ENCODE data around the gene TMEM225B. TPM values are rescaled to one million over a fixed set of nuclear protein-coding genes. Genes with fewer than 3 reads are reported as not detected.
"Not testable (repeated sequence)": the region's sequence is repeated elsewhere in the genome, so short reads cannot be mapped to it uniquely, and the experiment has no call there.

TMEM225B gene
- polyA plus RNA-seq, 3 donors = 0.49 to 1.1 (median 0.52) TPM

DNA sequence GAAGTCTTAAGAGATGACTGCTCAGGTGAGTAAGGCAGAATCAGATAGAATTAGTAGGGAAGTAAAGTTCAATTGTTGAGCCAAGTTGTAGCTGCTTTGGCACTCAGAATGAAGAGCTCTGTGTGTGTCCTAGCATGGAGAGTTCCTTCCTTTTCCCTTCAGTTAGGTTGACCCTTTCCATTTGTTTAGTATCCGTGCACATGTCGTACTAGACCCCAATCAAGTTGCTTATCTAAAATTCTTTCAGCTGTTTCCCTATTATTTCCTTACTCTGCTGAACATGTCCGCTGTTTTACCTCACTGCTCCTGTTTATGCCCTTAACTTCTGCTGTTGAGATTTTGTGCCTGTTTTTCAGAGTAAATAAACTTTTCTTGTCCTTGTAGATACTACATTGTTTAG lies 26.3 kb upstream of the TMEM225B start:
- WGBS, 3 donors = 97 to 98% (median 98%) methylated on average over 3 of the region's 3 CpGs
- no peak overlapping the region for H3K27ac ChIP-seq (ENCODE audit: low read depth, low read length)

DNA sequence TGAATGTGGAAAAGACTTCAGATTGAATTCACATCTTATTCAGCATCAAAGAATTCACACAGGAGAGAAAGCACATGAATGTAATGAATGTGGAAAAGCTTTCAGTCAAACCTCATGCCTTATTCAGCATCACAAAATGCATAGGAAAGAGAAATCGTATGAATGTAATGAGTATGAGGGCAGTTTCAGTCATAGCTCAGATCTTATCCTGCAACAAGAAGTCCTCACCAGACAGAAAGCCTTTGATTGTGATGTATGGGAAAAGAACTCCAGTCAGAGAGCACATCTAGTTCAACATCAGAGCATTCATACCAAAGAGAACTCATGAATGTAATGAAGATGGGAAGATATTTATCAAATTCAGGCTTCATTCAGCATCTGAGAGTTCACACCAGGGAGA lies 24.8 kb upstream of the TMEM225B start:
- WGBS, 3 donors = 94 to 97% (median 94%) methylated on average over 1 of the region's 1 CpG
- H3K27ac ChIP-seq (ENCODE audit: low read depth, low read length) = no peak overlapping the region

DNA sequence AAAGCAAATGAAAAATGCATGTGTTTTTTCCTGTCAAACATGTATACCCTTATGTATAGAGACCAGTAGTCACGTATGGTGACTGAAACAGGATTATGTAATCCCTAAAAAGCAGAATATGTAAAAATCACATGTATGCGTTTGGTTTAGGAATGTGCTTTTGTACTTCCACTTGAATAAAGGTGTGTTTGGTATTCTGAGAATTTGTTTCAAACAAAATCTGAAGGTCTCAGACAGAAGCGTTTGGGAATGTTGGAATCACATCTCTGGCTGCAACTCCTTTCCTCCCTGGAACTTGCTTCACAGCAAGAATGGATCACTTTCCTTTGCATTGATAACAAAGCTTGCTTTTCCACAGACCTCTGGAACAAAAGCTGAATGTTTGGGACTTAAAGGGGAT lies 21.8 kb upstream of the TMEM225B start:
- no peak overlapping the region for H3K27ac ChIP-seq (ENCODE audit: low read depth, low read length)
- WGBS, 3 donors = 62 to 72% (median 70%) methylated on average over 3 of the region's 3 CpGs

DNA sequence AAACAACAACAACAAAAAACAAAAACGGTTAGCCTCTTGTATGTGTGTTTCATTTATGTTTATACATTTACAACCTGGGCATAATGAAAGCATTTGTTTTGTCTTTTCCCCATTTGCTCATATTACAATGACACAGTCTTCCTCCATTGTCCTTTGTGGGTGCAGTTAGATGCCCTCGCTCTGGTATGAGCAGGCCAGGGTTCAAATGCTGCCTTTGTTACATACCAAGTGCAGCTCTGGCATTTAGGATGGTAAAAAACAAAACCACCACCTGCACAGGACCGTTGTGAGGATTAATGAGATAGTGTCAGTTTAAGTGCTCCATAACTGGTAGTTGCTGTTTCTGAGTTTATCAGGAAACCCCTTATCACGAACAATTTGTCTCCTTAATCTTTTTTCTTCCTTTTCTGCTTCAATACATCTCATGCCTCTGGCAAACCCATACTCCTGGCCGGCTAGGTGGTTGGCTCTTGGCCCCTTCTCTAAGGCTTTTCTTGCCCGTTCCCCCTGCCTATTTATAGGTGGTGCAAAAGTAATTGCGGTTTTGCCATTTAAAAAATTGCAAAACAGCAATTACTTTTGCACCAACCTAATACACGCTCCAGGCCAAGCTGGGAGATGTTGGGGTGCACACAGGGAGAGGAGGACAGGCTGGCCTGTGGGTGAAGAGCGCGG lies 18.6 kb upstream of the TMEM225B start:
- no peak overlapping the region for H3K27ac ChIP-seq (ENCODE audit: low read depth, low read length)
- 41 to 50% (median 41%) methylated on average over 10 of the region's 10 CpGs for WGBS, 3 donors

DNA sequence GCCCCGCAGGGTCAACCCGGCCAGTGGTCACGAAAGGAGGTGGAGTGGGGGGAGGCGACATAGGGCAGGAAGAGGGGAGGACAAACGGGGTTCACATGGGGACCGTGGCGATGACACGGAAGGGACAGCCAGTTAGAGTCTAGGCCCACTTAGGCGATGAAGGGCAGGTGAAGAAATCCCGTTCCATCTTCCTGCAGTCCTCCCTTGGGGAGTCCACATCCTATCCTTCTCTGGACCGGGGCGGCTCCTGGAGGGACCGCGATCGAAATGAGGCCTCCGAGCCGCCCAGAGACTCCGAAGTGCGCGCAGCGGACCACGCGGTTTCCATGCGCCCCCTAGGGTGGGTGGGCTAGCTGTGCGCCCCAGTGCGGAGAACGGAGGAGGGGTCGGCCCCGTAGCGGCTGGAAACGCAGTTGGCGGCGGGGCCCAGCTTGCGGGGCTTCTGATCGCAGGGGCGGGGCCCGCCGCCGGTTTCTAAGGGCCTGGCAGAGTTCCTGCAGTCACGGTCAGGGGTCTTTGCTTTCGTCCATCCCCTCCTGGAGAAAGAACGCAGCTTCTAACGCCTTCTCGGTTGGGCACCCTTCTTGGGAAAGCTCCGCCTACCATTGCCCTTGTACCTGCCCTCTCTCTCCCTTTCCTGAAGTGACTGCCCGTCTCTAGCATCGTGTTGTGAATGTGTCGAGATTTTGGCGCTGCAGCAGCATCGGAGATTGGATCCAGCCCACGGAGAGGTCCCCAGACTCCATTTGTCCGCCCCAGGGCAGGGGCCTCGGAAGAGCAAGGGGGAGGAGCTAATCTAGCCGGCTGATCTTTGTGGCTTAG lies 17.9 kb upstream of the TMEM225B start:
- WGBS, 3 donors = 1% methylated on average over 54 of the region's 54 CpGs
- H3K27ac ChIP-seq (ENCODE audit: low read depth, low read length) = no peak overlapping the region

DNA sequence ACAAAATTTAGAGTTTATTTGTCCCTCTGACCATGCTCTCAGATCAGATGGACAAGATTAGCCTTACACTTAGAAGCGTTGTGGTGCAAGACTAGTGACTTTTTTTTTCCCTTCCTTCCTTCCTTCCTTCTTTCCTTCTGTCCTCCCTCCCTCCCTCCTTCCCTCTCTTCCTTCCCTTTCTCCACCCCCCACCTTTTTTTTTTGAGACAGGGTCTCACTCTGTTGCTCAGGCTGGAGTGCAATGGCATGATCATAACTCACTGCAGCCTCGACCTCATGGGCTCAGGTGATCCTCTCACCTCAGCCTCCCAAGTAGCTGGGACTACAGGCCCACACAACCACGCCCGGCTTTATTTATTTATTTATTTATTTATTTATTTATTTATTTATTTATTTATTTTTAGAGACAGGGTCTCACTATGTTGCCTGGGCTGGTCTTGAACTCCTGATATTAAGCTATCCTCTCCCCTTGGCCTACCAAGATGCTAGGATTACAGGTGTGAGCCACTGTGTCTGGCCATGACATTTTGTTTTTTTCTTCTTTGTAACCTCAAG lies 17.2 kb upstream of the TMEM225B start:
- WGBS, 3 donors = 55 to 62% (median 59%) methylated on average over 4 of the region's 4 CpGs
- H3K27ac ChIP-seq (ENCODE audit: low read depth, low read length) = not testable (repeated sequence)

DNA sequence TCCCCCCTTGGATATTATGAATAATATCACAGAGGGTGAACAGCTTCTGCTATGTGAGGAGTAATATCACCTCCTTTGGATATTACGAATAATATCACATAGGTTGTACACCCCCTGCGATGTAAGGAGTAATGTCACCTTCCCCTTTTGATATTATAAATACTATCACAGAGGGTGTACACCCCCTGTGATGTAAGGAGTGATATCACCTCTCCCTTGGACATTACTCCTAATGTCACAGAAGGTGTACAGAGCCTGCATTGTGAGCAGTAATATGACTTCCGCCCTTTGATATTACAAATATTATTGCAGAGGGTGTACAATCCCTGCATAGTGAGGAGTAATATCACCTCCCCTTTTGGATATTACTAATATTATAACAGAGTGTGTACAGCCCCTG lies 9.2 kb upstream of the TMEM225B start:
- 79 to 89% (median 82%) methylated on average over 3 of the region's 3 CpGs for WGBS, 3 donors
- H3K27ac ChIP-seq (ENCODE audit: low read depth, low read length) = no peak overlapping the region

DNA sequence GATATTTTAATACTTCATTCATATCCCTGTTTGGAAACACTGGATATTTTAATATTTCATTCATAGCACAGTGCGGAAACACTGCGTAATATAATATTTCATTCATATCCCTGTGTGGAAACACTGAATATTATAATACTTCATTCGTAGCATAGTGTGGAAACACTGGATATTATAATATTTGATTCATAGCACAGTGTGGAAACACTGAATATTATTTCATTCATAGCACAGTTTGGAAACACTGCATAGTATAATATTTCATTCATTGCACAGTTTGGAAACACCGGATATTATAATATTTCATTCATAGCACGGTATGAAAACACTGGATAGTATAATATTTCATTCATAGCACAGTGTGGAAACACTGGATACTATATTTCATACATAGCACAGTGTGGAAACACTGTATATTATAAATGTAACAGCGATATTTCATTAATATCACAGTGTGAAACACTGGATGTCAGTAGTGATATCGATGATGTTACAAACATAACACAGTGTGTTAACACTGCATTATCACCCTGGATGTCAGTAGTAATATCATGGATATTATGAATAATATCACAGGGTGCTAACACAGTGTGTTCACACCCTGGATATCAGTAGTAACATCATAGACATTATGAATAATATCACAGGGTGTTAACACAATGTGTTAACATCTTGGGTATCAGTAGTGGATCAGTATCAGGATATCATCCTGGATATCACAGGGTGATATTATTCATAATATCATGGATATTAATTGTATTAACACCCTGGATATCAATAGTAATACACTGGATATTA lies 2.9 kb upstream of the TMEM225B start:
- no peak overlapping the region for H3K27ac ChIP-seq (ENCODE audit: low read depth, low read length)
- WGBS, 3 donors = 82 to 85% (median 84%) methylated on average over 7 of the region's 7 CpGs

DNA sequence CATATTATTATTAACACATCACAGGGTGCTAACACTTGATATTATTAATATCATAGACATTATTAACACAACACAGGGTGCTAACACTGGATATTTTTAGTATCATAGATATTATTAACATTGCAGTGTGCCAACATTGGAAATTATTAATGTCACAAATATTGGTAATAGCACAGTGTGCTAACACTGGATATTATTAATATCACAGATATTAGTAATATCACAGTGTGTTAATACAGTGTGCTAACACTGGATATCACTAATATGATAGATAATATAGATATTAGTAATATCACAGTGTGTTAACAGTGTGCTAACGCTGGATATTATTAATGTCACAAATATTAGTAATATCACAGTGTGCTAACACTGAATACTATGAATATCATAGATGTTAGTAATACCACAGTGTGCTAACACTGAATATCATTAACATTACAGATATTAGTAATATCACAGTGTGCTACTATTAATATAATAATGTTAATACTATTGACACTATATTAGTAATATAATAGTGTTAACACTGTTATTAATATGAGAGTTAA lies 1.6 kb upstream of the TMEM225B start:
- WGBS, 3 donors = 83 to 86% (median 85%) methylated on average over 1 of the region's 1 CpG
- no peak overlapping the region for H3K27ac ChIP-seq (ENCODE audit: low read depth, low read length)

DNA sequence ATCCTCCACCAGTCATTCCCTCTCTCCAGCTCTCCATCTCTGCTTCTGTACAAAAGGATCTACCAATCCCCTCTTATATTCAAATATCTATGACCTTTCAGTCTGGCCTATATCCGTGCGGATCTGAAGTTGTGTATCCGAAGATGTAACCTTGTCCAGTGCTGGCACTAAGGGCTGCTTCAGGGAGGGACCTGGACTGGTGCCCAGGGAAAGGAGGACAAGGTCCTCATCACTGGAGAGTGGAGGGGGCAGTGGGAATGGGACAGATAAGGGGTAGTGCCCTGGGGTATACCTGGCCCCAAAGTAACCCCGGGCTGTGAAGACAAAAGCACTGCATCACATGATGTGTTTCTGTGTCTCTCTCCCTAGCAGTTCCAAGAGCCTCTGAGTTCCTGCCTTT lies 1.8 kb downstream of the TMEM225B start:
- H3K27ac ChIP-seq (ENCODE audit: low read depth, low read length) = no peak overlapping the region
- 72 to 82% (median 75%) methylated on average over 4 of the region's 4 CpGs for WGBS, 3 donors

DNA sequence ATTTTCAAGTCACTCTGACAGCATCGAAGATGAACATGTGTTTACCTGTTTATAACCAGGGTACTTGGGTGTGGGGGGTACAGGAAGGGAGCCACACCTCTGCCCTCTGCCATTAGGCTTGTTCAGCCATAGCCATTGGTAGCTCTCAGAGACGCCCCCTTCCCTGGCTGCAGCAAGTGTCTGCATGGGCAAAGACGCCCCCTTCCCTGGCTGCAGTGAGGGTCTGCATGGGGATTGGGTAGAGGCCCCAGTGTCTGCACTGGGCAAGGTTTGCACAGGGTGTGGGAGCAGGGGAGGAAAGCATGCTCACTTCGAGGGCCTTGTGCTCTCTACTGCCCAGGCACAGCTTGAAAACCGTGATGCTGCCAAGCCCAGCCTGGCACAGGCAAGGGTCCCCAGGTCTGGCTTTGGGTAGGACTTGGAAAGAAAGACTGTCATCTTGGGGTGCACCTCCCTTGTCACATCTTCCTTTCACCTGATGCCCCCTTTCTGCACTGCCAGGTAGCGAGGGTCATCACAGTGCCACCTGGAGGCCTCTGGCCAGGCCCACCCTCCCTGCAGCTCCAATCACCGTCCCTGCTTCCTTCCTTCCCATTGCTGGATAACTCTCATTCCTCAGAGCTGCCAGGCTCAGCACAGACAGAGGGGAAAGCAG lies 3.7 kb downstream of the TMEM225B start:
- WGBS, 3 donors = 73 to 81% (median 75%) methylated on average over 6 to 7 of the region's 7 CpGs

DNA sequence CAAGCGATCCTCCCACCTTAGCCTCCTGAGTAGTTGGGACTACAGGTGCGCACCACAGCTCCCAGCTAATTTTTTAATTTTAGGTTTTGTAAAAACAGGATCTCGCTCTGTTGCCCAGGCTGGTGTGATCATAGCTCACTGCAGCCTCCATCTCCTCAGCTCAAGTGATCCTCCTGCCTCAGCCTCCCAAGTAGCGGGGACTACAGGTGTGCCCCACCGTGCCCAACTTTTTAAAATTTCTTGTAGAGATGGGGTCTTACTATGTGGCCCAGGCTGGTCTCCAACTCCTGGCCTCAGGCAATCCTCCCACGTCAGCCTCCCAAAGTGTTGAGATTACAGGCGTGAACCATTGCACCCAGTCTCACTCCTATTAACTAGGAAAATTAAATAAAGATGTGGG lies 7.5 kb downstream of the TMEM225B start:
- no peak overlapping the region for H3K27ac ChIP-seq (ENCODE audit: low read depth, low read length)
- WGBS, 3 donors = 91 to 96% (median 95%) methylated on average over 7 of the region's 7 CpGs

More for the DNA sequence above, 3.7 kb downstream of the TMEM225B start:
- no peak overlapping the region for H3K27ac ChIP-seq (ENCODE audit: low read depth, low read length)

DNA sequence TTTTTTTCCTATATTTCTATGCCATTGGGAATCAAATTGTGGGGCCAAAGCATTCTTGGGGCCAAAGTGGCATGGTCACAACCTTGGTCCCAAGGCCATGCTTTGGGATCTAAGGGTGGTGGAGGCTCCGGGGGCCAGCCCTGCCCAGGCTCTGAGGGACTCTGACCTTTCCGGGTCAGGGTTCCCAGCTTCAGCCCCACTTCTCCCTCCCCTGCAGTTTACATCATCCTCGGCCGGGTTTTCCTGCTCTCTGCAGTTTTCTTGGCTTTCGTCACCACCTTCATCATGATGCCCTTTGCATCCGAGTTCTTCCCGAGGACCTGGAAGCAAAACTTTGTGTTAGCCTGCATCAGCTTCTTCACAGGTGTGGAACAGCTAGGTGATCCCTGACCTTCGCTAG lies 8.5 kb downstream of the TMEM225B start:
- H3K27ac ChIP-seq (ENCODE audit: low read depth, low read length) = no peak overlapping the region
- 68 to 77% (median 76%) methylated on average over 8 of the region's 8 CpGs for WGBS, 3 donors

DNA sequence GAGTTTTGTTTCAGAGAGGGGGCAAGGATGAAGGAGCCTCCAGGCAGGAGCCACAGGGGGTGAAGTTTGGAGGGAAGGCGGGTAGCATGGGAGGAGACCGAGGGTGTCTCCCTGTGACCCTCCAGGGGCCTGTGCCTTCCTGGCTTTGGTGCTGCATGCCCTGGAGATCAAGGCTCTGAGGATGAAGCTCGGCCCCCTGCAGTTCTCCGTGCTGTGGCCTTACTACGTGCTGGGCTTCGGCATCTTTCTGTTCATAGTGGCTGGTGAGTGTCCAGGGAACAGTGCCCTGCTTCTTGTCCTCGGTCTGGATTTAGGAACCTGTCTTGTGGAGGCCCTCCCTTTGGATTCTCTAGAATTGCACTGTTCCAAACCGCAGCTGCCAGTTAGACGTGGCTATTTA lies 9.5 kb downstream of the TMEM225B start:
- WGBS, 3 donors = 77 to 83% (median 80%) methylated on average over 9 of the region's 9 CpGs

DNA sequence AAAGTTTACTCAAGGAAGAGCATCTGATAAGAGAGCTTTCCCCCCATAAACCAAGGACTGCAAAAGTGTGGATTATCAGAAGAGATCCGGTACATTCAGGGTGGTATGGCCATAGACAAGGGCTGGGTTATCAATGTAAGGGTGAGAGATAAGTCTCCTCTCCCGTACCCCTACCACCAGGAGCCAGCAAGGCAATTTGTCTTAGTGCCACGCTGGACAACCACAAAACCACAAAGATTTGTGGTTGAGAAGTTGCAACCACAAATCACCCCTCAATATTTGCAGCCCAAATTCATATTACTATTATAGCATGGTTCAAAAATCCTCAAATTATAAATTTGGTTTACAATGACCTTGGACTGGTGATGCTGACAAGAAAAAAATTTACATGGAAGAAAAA lies 16.4 kb downstream of the TMEM225B start:
- WGBS, 3 donors = 56 to 68% (median 62%) methylated on average over 3 of the region's 3 CpGs
- H3K27ac ChIP-seq (ENCODE audit: low read depth, low read length) = no peak overlapping the region

More for the DNA sequence above, 9.5 kb downstream of the TMEM225B start:
- H3K27ac ChIP-seq (ENCODE audit: low read depth, low read length) = no peak overlapping the region

DNA sequence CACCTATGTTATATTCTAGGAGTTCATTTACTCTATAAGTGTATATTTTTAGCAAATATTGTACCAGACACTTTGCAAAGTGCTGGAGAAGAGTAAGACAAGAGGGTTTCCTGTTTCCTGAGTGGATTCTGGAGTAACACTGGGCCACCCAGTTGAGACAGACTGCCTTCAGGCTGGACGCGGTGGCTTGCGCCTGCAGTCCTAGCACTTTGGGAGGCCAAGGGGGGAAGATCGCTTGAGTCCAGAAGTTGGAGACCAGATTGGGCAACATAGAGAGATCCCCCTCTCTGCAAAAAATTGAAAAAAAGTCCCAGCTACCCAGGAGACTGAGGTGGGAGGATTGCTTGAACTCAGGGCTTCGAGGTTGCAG lies 17.9 kb downstream of the TMEM225B start:
- WGBS, 3 donors = 83 to 96% (median 88%) methylated on average over 5 of the region's 5 CpGs
- no peak overlapping the region for H3K27ac ChIP-seq (ENCODE audit: low read depth, low read length)

DNA sequence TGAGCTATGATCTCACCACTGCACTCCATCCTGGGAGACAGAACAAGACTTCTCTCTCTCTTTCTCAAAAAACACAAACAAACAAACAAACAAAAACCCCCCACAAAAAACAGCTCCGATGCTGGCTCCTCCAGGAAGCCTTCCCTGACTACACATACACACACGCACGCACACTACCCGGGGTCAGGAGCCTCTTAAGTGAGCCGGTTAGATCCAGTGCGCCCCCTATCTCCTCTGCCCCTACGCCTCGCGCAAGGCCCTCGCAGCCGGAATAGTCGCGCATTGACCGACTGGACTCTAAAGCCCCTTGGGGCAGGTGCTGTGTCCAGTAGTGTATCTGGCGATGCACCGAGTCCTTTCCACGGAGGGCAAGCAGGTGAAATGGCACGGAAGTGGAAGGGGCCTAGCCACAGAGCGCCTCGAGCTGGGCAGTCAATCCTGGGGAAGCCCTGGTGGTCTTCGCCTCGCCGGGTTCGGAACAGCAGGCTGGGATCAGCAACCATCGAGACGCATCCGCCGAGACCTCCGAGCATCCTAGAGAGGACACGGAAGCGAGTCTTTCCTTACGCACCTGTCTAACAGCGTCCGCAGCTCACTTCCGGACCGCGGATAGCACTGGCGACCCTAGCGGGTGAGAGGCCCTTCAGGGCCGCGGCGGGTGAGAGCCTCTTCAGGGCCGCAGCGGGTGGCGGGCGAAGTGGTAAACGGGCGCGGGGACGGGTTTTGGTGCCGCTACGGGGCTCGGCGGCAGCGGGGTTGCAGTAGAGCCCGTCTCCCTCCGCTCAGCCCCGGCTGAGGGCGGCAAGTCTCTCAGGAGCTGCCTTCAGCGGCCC lies 18.5 kb downstream of the TMEM225B start, which contains the start of gene ZSCAN25:
Gene ZSCAN25, plus strand, starts transcription at position 588 of the 833 bp plus-strand sequence. CDS start 2,661 bp downstream, outside the sequence.
- no peak within 1 kb of the TSS for H3K27ac ChIP-seq (ENCODE audit: low read depth, low read length)
- WGBS, 3 donors = 0 to 1% (median 0%) methylated on average over 59 to 60 of the region's 60 CpGs

Measured in adipose tissue (tissue), 3 donors.